ENCODE data around the gene ZBTB21. TPM values are rescaled to one million over a fixed set of nuclear protein-coding genes. Genes with fewer than 3 reads are reported as not detected.

ZBTB21 gene
- total and polyA plus RNA-seq, 12 donors: 1.3 to 15.2 (median 6.1) TPM

GRCh38 chr21:41966041-41966833, 43.9 kb downstream of the ZBTB21 start:
- Histone ChIP-seq H3K27me3 (peaks cover 0 to 7% (median 0%) of the 10 kb centered on the region in 7 donors), H3K4me3 (no peak overlapping the region), H3K27ac (no peak overlapping the region), H3K4me1 (peaks cover 0 to 8% (median 0%) of the 10 kb centered on the region in 9 donors), H3K9me3 (no peaks in the 10 kb centered on the region), H3K36me3 (no peaks in the 10 kb centered on the region)
- no peak for DNase-seq
- WGBS, 2 donors: 86 to 91% methylated on average over 11 of the region's 11 CpGs
- no peak for TF ChIP-seq CTCF (IDR thresholded peaks at IDR 0.05)
- intact Hi-C loops (cut with DNase I): no loop called here
- no peak for ATAC-seq

GRCh38 chr21:41965461-41966013, 44.6 kb downstream of the ZBTB21 start:
- H3K4me3 ChIP-seq: no peak overlapping the region
- no peaks in the 10 kb centered on the region for H3K36me3 ChIP-seq
- no peak for TF ChIP-seq CTCF (IDR thresholded peaks at IDR 0.05)
- no peak for DNase-seq
- no peak overlapping the region for H3K27ac ChIP-seq
- intact Hi-C loops (cut with DNase I): no loop called here
- 89 to 94% methylated on average over 10 of the region's 10 CpGs for WGBS, 2 donors
- H3K27me3 ChIP-seq: peaks cover 0 to 7% (median 0%) of the 10 kb centered on the region in 7 donors
- H3K4me1 ChIP-seq: peaks cover 0 to 10% (median 0%) of the 10 kb centered on the region in 9 donors
- no peaks in the 10 kb centered on the region for H3K9me3 ChIP-seq
- ATAC-seq: no peak

GRCh38 chr21:41965045-41965444, 45.1 kb downstream of the ZBTB21 start:
- H3K36me3 ChIP-seq: no peaks in the 10 kb centered on the region
- H3K27me3 ChIP-seq: peaks cover 0 to 9% (median 0%) of the 10 kb centered on the region in 7 donors
- peaks cover 0 to 10% (median 0%) of the 10 kb centered on the region in 9 donors for H3K4me1 ChIP-seq
- TF ChIP-seq CTCF (IDR thresholded peaks at IDR 0.05): no peak
- ATAC-seq (no peak), DNase-seq (no peak)
- WGBS, 2 donors: 79 to 84% methylated on average over 5 of the region's 5 CpGs
- no peak overlapping the region for H3K27ac ChIP-seq
- no peaks in the 10 kb centered on the region for H3K9me3 ChIP-seq
- no peak overlapping the region for H3K4me3 ChIP-seq
- intact Hi-C loops (cut with DNase I): no loop called here

- H3K36me3 ChIP-seq: no peaks in the 10 kb centered on the region
- no peak overlapping the region for H3K27ac ChIP-seq
- H3K27me3 ChIP-seq: peaks cover 0 to 9% (median 0%) of the 10 kb centered on the region in 7 donors
- intact Hi-C loops (cut with DNase I): no loop called here
- TF ChIP-seq CTCF (IDR thresholded peaks at IDR 0.05): no peak
- DNase-seq: no peak
- 72 to 76% methylated on average over 8 of the region's 8 CpGs for WGBS, 2 donors
- H3K4me1 ChIP-seq: peaks cover 0 to 10% (median 0%) of the 10 kb centered on the region in 9 donors
- H3K9me3 ChIP-seq: no peaks in the 10 kb centered on the region
- no peak for ATAC-seq
- H3K4me3 ChIP-seq: no peak overlapping the region
Observed at GRCh38 chr21:41964171-41964570, 46.0 kb downstream of the ZBTB21 start.

Data from heart right ventricle (tissue), 16 donors.